Ovary (tissue), 9 donors: ENCODE results near the gene REEP1. TPM values are rescaled to one million over a fixed set of nuclear protein-coding genes. Genes with fewer than 3 reads are reported as not detected.

Experiments
- DNase-seq, 5 donors: peaks; one replicate each; pipeline ENCODE4 v3.0.0-alpha.2; 2019 to 2020
- H3K27ac ChIP-seq, 2 donors: fragments of 200-600 bp; one replicate each; pipeline versions ENCODE4 v1.5.1 to v1.8.0; 2019 to 2022
- H3K27me3 ChIP-seq: fragments of 200-600 bp; one replicate; pipeline ENCODE4 v1.8.0; 2022
- H3K36me3 ChIP-seq: fragments of 200-600 bp; sonication (generic); one replicate; pipeline ENCODE4 v1.5.1; 2019
- H3K4me1 ChIP-seq: one replicate; pipeline ENCODE4 v1.8.1; 2013; ENCODE audit warnings: mild to moderate bottlenecking, moderate library complexity; ENCODE audit not compliant: insufficient read depth
- H3K4me3 ChIP-seq: fragments of 200-600 bp; sonication (generic); one replicate; pipeline ENCODE4 v1.5.1; 2017
- H3K9me3 ChIP-seq, 2 donors: fragments of 200-600 bp in 1 of 2; sonication (generic) in 1 of 2; one replicate each; pipeline versions ENCODE4 v1.5.1 to v1.8.1; 2013 to 2019; ENCODE audit warnings: mild to moderate bottlenecking in 1 of 2, moderate library complexity in 1 of 2
- CTCF ChIP-seq, 3 donors: fragments of 450-650 bp in 2 of 3; fragments of 200-600 bp in 1 of 3; IDR thresholded peaks; one replicate each; pipeline versions ENCODE4 v1.5.1 to v1.8.0; 2016 to 2022; ENCODE audit warnings: antibody characterized with exemption in 3 of 3, mild to moderate bottlenecking in 1 of 3
- EP300 ChIP-seq: sonication (generic); formaldehyde crosslinking; IDR thresholded peaks from one replicate; pipeline ENCODE4 v1.6.1; 2017; ENCODE audit warnings: antibody characterized with exemption
- POLR2A ChIP-seq: fragments of 450-650 bp; IDR thresholded peaks from one replicate; pipeline ENCODE4 v1.6.1; 2017; ENCODE audit warnings: antibody characterized with exemption, mild to moderate bottlenecking, moderate library complexity
- WGBS, 3 donors: extraction: QIAGEN DNeasy Blood & Tissue Kit in 1 of 3; methylation state at CpG; one replicate each; pipeline versions ENCODE4 v1.1.5 to v1.1.7; 2013 to 2017; 5-methylcytosine and 5-hydroxymethylcytosine counted together
- intact Hi-C, 4 donors: fragments of 100-400 bp; cut with DNase I; formaldehyde crosslinking; loops; one replicate each; pipeline versions ENCODE4 v1.11.0 to v1.15.1; 2022 to 2023
- polyA plus RNA-seq, 2 donors: library from polyadenylated mRNA; stranded (reverse); fragments of 200-250 nt in 1 of 2; fragments of 350-450 nt in 1 of 2; fragmentation: Illumina TruSeq in 1 of 2; extraction: RNeasy Lipid Tissue Mini Kit (QIAGEN cat#74804) in 1 of 2; gene quantifications; one replicate each; pipeline ENCODE4 v1.2.3, GENCODE V29; 2013 to 2014
- total RNA-seq, 7 donors: library from RNA; depleted of rRNA in 2 of 7; stranded (reverse); fragments of >200 nt in 2 of 7; fragmentation: NEBNext Ultra II Directional in 3 of 7; extraction: Animal tissue kit (Norgen Biotek cat#: 25700) in 3 of 7; gene quantifications; one replicate each; pipeline versions ENCODE4 v1.1.0 to v1.2.4, GENCODE V29; 2016 to 2023
- donor health status: DM: no; HTN: no; CAD: no; lungs with moderate emphysema.
- donor health status: DM: no; HTN: no; CAD: no.
- donor health status: Bipolar disorder and iron deficiency.
- donor health status: DM: yes; HTN: yes; CAD: no.
- donor health status: DM: no; HTN: no; CAD: no.
- donor health status: DM: yes; HTN: yes; CAD: no.

Gene REEP1
- total and polyA plus RNA-seq, 9 donors, result 0.58 to 35.7 (median 2.0) TPM

- H3K4me3 ChIP-seq, result peak overlapping the region; percentile 99
- no peak for TF ChIP-seq CTCF (IDR thresholded peaks at IDR 0.05)
- no peak for TF ChIP-seq EP300
- TF ChIP-seq POLR2A, result no peak
- intact Hi-C loops, result no loop called here
- no peaks in the 10 kb centered on the region for H3K36me3 ChIP-seq
- peak overlapping the region in 1 of 2 donors; percentile 98 for H3K27ac ChIP-seq
- no peaks in the 10 kb centered on the region for H3K9me3 ChIP-seq
- H3K27me3 ChIP-seq, result no peaks in the 10 kb centered on the region
- peaks cover 11% of the 10 kb centered on the region for H3K4me1 ChIP-seq
- DNase-seq, result no peak
- WGBS, 3 donors, result 49 to 64% (median 50%) methylated on average over 7 of the region's 7 CpGs
These were observed 143.4 kb downstream of the REEP1 start for GRCh38 chr2:86193901-86194567.

GRCh38 chr2:86189782-86190416 lies 147.5 kb downstream of the REEP1 start:
- H3K4me1 ChIP-seq, result peaks cover 13% of the 10 kb centered on the region
- intact Hi-C loops, result no loop called here
- 81 to 85% (median 83%) methylated on average over 7 of the region's 7 CpGs for WGBS, 3 donors

GRCh38 chr2:86186431-86186830 lies 151.0 kb downstream of the REEP1 start:
- TF ChIP-seq EP300, result no peak
- no peak for TF ChIP-seq CTCF (IDR thresholded peaks at IDR 0.05)
- TF ChIP-seq POLR2A, result no peak

More at GRCh38 chr2:86189782-86190416, 147.5 kb downstream of the REEP1 start:
- Histone ChIP-seq H3K9me3 (no peaks in the 10 kb centered on the region), H3K27me3 (no peaks in the 10 kb centered on the region), H3K36me3 (no peaks in the 10 kb centered on the region), H3K4me3 (no peak overlapping the region), H3K27ac (no peak overlapping the region)
- DNase-seq, result no peak
- TF ChIP-seq POLR2A, result no peak

GRCh38 chr2:86185517-86186212 lies 151.8 kb downstream of the REEP1 start:
- Histone ChIP-seq H3K27ac (no peak overlapping the region), H3K4me3 (no peak overlapping the region), H3K4me1 (peaks cover 8% of the 10 kb centered on the region)

More at GRCh38 chr2:86186431-86186830, 151.0 kb downstream of the REEP1 start:
- Histone ChIP-seq H3K4me3 (no peak overlapping the region), H3K4me1 (peaks cover 8% of the 10 kb centered on the region), H3K27me3 (no peaks in the 10 kb centered on the region), H3K9me3 (no peaks in the 10 kb centered on the region), H3K36me3 (no peaks in the 10 kb centered on the region), H3K27ac (no peak overlapping the region)
- intact Hi-C loops, result no loop called here
- DNase-seq, result no peak

More at GRCh38 chr2:86185517-86186212, 151.8 kb downstream of the REEP1 start:
- intact Hi-C loops, result no loop called here
- H3K27me3 ChIP-seq, result no peaks in the 10 kb centered on the region
- no peaks in the 10 kb centered on the region for H3K36me3 ChIP-seq
- TF ChIP-seq POLR2A (no peak), CTCF (IDR thresholded peaks at IDR 0.05) (no peak), EP300 (no peak)
- H3K9me3 ChIP-seq, result no peaks in the 10 kb centered on the region
- DNase-seq, result no peak
- 2 to 17% (median 11%) methylated on average over 1 of the region's 1 CpG for WGBS, 3 donors
